GM19438 (cell line): ENCODE data around the gene RNF26.
A peak's percentile ranks its signal among the peaks of the same experiment; 100 is the strongest.
"Not testable (repeated sequence)": the region's sequence is repeated elsewhere in the genome, so short reads cannot be mapped to it uniquely, and the experiment has no call there.

Experiments
- ATAC-seq: cut with Tn5 transposase; IDR thresholded peaks from one replicate; pipeline ENCODE4 v1.9.1; 2021; ENCODE audit warnings: low read depth; ENCODE audit not compliant: unreplicated experiment

Gene RNF26

DNA sequence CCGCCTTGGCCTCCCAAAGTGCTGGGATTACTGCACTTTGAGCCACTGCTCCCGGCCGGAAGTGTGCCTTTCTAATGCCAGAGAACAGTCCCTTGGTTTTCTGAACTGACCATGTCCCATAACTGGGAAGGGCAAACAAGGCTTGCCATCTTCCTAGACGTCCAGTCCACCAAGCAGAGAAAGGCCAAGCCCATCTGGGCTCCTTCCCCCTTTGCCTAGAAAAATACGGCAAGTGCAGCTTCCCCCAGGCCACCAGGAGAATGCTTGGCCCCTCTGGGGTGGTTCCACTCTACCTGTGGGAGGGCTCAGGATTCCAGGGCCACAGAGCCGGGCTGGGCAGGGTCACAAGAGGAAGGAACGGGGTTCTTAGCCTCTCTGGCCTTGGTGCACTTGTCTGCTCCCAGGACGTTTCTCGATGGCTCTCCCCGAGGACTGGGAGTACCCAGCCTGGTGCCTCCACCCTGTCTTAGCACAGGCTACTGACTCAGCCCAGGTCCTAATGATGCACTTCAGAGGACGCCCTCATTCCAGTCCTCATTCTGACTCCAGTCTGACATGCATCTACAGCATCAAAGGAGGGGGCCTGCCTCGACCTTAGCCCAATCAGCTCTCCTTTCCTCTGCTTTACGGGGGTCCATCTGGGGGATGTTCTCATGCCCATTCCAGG, 46.0 kb downstream of the RNF26 start:
- no peak for ATAC-seq

GRCh38 chr11:119380827-119381180, 46.5 kb downstream of the RNF26 start:
- ATAC-seq = no peak

DNA sequence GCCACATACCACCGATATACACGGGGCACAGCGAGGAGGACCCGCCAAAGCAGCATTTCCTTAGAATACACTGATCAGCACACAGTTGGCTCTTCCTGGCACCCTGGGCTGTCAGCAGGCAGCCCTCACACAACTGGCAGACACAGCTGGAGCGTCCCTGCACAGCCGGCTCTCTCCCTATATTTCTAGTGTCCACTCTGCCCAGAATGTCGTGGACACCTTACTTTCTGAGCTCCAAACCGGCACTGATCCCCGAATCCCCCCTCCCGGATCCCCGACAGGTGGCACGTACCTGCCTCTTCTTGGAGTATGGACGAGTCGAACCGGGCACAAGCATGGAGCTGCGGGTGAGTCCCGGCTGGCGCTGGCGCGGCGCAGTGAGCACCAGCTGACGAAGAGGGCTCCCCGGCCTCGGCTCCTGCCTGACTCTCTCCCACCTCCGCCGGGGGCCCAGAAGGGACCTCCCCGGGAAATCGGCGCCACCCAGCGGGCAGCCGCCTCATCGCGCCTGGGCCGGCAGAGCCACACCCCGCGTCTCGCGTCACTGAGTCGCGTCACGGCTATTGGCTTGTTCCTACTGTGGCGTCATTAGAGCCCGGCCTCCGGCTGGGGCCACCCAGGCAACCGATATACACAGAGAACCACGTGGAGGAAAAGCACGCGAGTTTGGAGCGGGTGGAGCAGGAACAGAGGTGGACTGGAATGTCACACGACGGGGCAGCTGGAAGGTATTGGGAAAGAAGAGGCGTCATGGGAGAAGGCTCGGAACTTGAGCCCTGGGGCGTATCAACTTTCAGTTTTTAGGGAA, 47.1 kb downstream of the RNF26 start, which contains the start of gene USP2:
TSS of gene USP2 (minus strand) at position 510 of the 808 bp plus-strand sequence. CDS start 8,210 bp downstream, outside the sequence.
- peak; percentile 98 for ATAC-seq

DNA sequence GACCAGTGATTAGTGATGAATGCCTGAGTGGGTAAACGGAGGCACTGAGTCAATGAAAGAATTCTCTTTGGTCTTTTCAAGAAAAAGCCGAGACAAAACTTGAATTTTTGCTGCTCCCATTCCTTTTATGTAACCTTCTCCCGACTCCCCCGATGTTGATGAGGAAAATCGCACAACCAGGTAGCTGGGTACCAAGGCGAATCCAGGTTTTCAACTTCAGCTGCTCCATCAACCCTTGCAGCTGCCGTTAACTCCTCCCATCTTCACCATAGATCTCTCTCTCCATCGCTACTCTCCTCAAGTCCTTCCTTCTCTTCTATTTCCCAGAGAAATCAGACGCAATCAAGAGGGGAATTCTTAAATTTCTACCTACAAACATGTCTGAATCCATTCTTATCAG, 47.8 kb downstream of the RNF26 start:
- ATAC-seq = no peak

DNA sequence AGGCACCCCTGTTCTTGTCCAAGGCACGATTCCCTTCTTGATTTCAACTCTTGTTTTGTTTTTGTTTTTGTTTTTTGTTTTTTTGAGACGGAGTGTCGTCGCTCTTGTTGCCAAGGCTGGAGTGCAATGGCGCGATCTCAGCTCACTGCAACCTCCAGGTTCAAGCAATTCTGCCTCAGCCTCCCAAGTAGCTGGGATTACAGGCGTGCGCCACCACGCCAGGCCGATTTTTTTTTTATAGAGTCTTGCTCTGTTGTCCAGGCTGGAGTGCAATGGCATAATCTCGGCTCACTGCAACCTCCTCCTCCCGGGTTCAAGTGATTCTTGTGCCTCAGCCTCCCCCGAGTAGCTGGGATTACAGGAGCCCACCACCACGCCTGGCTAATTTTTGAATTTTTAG, 48.2 kb downstream of the RNF26 start:
- not testable (repeated sequence) for ATAC-seq

DNA sequence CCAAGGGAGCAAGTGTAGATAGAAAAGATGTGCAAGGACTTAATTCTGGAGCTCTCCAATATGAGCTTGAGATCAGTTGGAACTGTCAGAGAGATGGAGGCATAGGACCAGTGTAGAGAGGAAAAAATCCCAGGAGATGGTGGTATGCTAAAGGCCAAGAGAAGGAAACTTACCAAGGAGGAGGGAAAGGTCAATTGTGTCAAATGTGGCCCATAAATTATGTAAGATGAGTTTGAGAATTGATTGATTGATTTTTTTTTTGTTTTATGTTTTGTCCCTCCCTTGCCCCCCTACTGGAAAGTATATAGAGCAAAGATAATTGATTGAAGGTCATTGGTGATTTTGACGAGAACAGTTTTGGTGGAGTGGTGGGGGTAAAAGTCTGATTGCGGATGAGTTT, 50.0 kb downstream of the RNF26 start:
- ATAC-seq = no peak
